Measurements from ENCODE around the gene NRG3. TPM values are rescaled to one million over a fixed set of nuclear protein-coding genes. Genes with fewer than 3 reads are reported as not detected.

The NRG3 gene
- total RNA-seq, 2 donors from 2014 or later, result 0.93 to 1.5 TPM

GRCh38 chr10:82574081-82574480 lies 699.1 kb downstream of the NRG3 start:
- DNase-seq (ENCODE audit: low spot score), result no peak
- intact Hi-C loops (cut with DNase I), result no loop called here

- intact Hi-C loops (cut with DNase I), result no loop called here
- no peak for DNase-seq (ENCODE audit: low spot score)
Measured at GRCh38 chr10:82575318-82575717, 700.3 kb downstream of the NRG3 start.

GRCh38 chr10:82576093-82576492 lies 701.1 kb downstream of the NRG3 start:
- intact Hi-C loops (cut with DNase I), result no loop called here
- no peak for DNase-seq (ENCODE audit: low spot score)

GRCh38 chr10:82581940-82582339 lies 706.9 kb downstream of the NRG3 start:
- intact Hi-C loops (cut with DNase I), result no loop called here

GRCh38 chr10:82591421-82591820 lies 716.4 kb downstream of the NRG3 start:
- DNase-seq (ENCODE audit: low spot score), result no peak
- intact Hi-C loops (cut with DNase I), result no loop called here

More at GRCh38 chr10:82581940-82582339, 706.9 kb downstream of the NRG3 start:
- no peak for DNase-seq (ENCODE audit: low spot score)

- intact Hi-C loops (cut with DNase I), result no loop called here
- no peak for DNase-seq (ENCODE audit: low spot score)
Measured at GRCh38 chr10:82597840-82598239, 722.8 kb downstream of the NRG3 start.

- no peak for DNase-seq (ENCODE audit: low spot score)
- intact Hi-C loops (cut with DNase I), result no loop called here
Measured at GRCh38 chr10:82609845-82610244, 734.9 kb downstream of the NRG3 start.

GRCh38 chr10:82618007-82618406 lies 743.0 kb downstream of the NRG3 start:
- DNase-seq (ENCODE audit: low spot score), result no peak
- intact Hi-C loops (cut with DNase I), result loop anchor here in 1 of 2 donors (5.0 kb wide), 1 partner anchor 549 kb away; no protein-coding TSS in a partner anchor

GRCh38 chr10:82621680-82622079 lies 746.7 kb downstream of the NRG3 start:
- DNase-seq (ENCODE audit: low spot score), result no peak
- intact Hi-C loops (cut with DNase I), result no loop called here

- intact Hi-C loops (cut with DNase I), result no loop called here
- no peak for DNase-seq (ENCODE audit: low spot score)
Measured at GRCh38 chr10:82622479-82622878, 747.5 kb downstream of the NRG3 start.

GRCh38 chr10:82625512-82626189 lies 750.7 kb downstream of the NRG3 start:
- intact Hi-C loops (cut with DNase I), result no loop called here
- DNase-seq (ENCODE audit: low spot score), result no peak

- intact Hi-C loops (cut with DNase I), result no loop called here
- no peak for DNase-seq (ENCODE audit: low spot score)
Measured at GRCh38 chr10:82628373-82628772, 753.4 kb downstream of the NRG3 start.

- intact Hi-C loops (cut with DNase I), result no loop called here
Measured at GRCh38 chr10:82643076-82643475, 768.1 kb downstream of the NRG3 start.

GRCh38 chr10:82643601-82644000 lies 768.6 kb downstream of the NRG3 start:
- DNase-seq (ENCODE audit: low spot score), result no peak
- intact Hi-C loops (cut with DNase I), result no loop called here

More at GRCh38 chr10:82643076-82643475, 768.1 kb downstream of the NRG3 start:
- DNase-seq (ENCODE audit: low spot score), result no peak

- no peak for DNase-seq (ENCODE audit: low spot score)
- intact Hi-C loops (cut with DNase I), result no loop called here
Measured at GRCh38 chr10:82645221-82645620, 770.2 kb downstream of the NRG3 start.

GRCh38 chr10:82653244-82654155 lies 778.5 kb downstream of the NRG3 start:
- intact Hi-C loops (cut with DNase I), result no loop called here
- no peak for DNase-seq (ENCODE audit: low spot score)

- no peak for DNase-seq (ENCODE audit: low spot score)
- intact Hi-C loops (cut with DNase I), result no loop called here
Measured at GRCh38 chr10:82660205-82660604, 785.2 kb downstream of the NRG3 start.

GRCh38 chr10:82660986-82661385 lies 786.0 kb downstream of the NRG3 start:
- DNase-seq (ENCODE audit: low spot score), result no peak
- intact Hi-C loops (cut with DNase I), result no loop called here

GRCh38 chr10:82661701-82662100 lies 786.7 kb downstream of the NRG3 start:
- DNase-seq (ENCODE audit: low spot score), result no peak

GRCh38 chr10:82668221-82668895 lies 793.4 kb downstream of the NRG3 start:
- intact Hi-C loops (cut with DNase I), result no loop called here
- no peak for DNase-seq (ENCODE audit: low spot score)

More at GRCh38 chr10:82661701-82662100, 786.7 kb downstream of the NRG3 start:
- intact Hi-C loops (cut with DNase I), result no loop called here

All from posterior vena cava (tissue), 2 donors.